HG02970 (cell line): ENCODE data around the gene TSPAN3.

ENCODE experiments used
- ATAC-seq: cut with Tn5 transposase; IDR thresholded peaks from one replicate; pipeline ENCODE4 v1.9.1; 2021; ENCODE audit warnings: mild to moderate bottlenecking, moderate library complexity, moderate number of reproducible peaks; ENCODE audit not compliant: unreplicated experiment, low FRiP score

The TSPAN3 gene

GRCh38 chr15:77057685-77058084 lies 13.2 kb downstream of the TSPAN3 start:
- no peak for ATAC-seq

DNA sequence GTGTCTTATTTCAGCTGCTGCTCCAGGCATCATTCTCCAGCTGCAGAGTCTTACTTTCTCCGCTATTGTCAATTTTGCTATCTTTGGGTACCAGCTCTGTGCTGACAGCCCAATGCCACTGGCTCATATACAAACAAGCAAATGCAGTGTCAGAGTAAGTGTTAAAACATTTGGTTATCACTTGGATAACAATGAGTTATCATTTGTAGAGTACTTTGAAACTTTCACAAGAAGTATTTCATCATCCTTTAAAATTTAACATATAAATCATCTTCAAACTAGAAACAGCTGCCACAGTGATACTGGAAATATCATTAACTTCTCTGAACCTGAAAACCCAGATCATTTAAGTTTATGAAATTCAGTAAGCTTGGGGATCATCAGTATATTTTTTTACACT lies 13.8 kb downstream of the TSPAN3 start:
- no peak for ATAC-seq

DNA sequence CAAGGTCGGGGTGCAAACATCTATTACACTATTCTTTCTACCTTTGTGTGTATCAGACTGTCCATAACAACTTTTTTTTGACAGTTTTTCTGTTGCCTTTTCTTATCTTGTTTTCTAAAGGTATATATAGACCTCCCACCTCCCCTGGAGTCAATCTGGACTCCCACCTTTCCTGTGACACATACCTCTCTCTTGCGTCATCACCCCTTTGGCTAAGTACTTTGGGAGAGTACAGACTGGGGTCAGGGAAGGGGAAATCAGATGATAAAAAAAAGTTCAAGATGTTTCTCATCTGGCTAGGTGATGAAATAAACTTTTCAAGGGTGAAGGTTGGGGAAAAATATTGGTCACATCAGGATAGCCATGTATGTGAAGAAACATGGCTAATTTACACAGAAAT lies 17.2 kb downstream of the TSPAN3 start:
- ATAC-seq = no peak

GRCh38 chr15:77052556-77052955 lies 18.4 kb downstream of the TSPAN3 start:
- ATAC-seq = no peak

GRCh38 chr15:77048135-77048876 lies 22.6 kb downstream of the TSPAN3 start:
- no peak for ATAC-seq

GRCh38 chr15:77046704-77047412 lies 24.1 kb downstream of the TSPAN3 start:
- no peak for ATAC-seq

- ATAC-seq = no peak
Measured at GRCh38 chr15:77045985-77046384, 24.9 kb downstream of the TSPAN3 start.

DNA sequence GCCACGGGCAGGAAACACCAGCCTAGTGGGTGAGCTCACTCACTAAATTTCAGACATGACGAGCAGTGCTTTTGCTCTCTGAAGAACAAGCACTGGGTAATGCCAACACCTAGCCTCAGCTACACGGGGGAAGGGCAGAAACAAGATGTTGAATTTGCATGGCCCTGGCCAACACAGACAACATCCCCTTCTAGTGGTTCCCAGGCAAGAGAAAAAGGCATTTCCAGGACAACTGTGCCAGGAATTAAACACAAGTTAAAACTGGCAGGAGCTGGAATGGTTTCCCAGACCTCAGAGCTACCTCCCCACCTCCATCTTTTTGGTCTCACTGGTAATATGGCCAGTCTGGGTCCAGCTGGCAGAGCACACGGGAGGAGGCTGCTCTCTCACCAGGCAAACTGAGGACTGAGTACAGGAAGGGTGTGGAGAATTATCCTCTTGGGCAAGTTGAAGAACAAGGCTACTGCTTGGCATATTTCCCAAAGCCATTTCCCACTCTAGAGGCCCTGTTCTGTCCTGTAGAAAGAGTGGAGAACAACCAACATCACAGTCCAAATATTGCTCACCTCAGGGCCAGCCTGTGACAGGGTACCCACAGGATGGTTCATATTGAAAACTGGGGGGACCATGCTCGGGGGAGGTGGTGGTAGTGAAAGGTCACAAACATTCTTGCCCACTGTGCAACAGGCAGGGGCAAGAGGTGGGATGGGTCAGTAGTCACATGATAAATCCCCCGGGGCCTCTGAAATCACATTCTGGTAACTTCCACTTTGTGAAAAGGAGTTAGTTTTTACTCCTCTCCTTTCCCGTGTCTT lies 26.5 kb downstream of the TSPAN3 start:
- ATAC-seq = no peak

- ATAC-seq = no peak
Measured at GRCh38 chr15:77042955-77043920, 27.7 kb downstream of the TSPAN3 start.

GRCh38 chr15:77042245-77042919 lies 28.5 kb downstream of the TSPAN3 start:
- no peak for ATAC-seq

DNA sequence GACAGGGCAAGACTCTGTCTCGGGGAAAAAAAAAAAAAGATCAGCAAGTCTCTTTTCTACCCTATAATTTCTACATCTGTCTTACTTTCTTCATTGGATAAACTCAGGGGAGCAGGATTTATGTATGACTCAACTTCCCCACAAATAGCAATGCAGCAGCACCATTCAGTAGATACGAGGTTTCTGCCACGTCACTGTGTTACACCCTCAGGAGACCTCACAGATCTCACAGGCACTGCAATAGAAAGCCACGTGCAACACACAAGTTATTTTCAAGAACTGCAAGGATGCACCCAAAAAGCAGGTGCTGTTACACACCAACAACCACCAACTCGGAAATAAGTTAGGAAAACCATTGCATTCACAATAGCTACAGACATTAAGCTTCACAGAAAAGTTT lies 30.2 kb downstream of the TSPAN3 start:
- ATAC-seq = no peak

GRCh38 chr15:77039848-77040247 lies 31.1 kb downstream of the TSPAN3 start:
- ATAC-seq = no peak

DNA sequence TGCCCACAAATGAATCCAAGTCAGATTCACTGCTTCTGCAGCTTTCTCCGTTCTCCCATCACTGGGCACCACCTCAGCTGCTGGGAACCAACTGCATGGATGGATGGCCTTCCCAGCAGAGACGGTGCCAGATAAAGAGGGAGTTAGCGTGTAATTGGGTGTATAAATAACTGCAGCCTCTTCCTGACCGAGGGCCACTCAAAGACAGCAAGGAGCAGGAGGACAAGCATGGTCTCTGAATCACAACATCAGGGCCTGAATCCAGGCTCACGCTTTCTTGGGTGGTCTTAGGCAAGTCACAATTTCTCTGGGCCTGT lies 31.7 kb downstream of the TSPAN3 start:
- no peak for ATAC-seq

GRCh38 chr15:77038312-77039216 lies 32.3 kb downstream of the TSPAN3 start:
- ATAC-seq = no peak

DNA sequence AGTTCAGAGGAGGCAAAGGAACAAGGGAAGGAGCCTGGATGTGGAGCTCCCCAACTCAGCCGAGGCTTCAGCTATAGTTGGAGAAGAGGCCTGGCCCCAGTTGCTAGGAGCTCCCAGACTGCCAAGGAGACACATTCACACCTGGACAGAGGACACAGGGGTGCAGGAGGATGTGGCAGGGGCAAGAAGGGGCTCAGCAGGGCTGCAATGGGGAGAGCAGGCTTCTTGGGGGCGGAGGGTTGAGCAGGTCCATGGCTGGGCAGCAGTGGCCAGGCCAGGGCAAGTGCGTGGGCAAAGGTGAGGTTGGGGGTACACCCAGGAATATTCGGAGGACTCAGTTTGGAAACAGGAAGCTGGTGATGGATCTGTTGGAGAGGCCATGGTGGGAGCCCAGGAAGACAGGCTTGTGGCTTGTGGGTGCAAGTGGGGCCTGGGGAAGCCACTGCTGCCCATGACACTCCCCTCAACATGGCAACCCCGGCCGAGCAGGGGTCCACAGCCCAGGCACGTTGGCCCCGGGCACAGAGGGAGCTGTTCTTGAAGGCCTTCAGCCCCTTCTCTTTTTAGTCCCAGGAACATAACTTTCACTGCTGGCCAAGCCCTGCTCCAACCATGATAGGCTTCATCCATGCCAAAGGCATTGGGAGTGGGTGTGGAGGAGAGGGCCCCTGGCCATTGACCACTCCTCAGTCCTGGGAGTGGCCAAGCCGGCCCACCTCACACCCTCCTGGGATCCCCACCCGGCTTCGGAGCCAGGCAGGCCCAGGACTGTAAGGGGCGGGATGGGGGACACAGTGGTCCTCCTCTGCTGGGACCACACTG lies 33.3 kb downstream of the TSPAN3 start:
- no peak for ATAC-seq

DNA sequence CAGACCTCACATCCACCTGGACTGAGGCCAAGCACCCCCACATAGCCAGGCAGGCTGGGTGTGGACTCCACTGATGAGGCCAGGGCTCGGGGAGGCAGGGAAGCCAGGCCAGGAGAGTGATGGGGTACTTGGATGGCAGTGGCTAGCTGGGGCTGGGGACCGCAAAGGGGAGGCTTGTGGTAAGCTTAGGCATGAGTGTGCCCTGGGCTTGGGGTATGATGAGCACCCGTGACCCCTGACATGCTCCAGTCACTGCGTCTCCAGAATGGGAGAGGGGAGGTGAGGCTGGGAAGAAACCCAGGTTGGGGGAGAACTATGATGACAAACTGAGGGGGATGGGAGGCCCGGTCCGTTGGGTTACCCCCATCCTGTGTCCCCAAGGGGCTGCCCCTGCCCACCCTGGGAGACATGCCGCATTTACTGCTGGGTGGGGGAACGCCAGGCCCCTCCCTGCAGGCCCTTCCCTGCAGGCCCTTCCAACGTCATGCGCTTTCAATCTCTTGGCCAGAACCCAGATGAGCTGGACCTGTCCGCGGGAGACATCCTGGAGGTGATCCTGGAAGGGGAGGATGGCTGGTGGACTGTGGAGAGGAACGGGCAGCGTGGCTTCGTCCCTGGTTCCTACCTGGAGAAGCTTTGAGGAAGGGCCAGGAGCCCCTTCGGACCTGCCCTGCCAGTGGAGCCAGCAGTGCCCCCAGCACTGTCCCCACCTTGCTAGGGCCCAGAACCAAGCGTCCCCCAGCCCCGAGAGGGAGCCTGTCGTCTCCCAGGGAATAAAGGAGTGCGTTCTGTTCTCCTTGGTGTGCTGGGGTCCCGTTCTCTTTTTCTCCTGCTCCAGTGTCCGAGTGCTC lies 34.1 kb downstream of the TSPAN3 start:
- no peak for ATAC-seq

GRCh38 chr15:77035999-77036471 lies 34.9 kb downstream of the TSPAN3 start:
- no peak for ATAC-seq
